ENCODE results near the gene RPL13. TPM values are rescaled to one million over a fixed set of nuclear protein-coding genes. Genes with fewer than 3 reads are reported as not detected.

Gene RPL13
- total RNA-seq, 2 experiments from 2014 or later = 4,971 to 5,051 TPM

DNA sequence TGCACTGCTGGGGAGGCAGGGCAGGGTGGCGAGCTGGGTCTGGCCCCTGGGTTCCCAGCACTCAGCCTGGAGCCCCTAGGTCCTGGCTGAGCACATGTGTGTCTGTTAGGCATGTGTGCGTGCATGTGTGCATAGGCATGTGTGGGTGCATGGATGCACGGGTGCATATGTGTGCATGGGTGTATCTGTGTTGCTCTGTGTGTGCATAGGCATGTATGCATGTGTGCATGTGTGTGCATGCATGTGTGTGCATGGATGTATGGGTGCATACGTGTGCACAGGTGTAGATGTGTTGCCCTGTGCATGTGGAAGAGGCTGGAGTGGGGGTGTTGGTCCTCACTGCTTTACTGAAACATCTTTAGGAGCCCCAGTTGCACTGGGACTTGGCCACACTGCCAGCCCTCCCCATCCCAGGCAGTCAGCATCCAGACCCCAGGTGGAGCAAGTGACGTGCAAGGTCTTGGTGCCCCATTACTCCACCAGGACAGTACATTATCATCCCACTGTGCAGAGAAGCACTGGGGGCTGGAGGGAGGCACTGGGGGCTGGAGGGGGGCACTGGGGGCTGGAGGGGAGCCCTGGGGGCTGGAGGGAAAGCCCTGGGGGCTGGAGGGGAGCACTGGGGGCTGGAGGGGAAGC, 42.6 kb downstream of the RPL13 start:
- H3K4me1 ChIP-seq (ENCODE audit: insufficient read depth, low read length) = peaks cover 21% of the 10 kb centered on the region
- ATAC-seq (ENCODE audit: poor library complexity) = no peak
- no peak overlapping the region for H3K27ac Mint-ChIP-seq
- H3K36me3 Mint-ChIP-seq (ENCODE audit: low read depth) = no peaks in the 10 kb centered on the region
- DNase-seq = no peak
- TF ChIP-seq, protein P1, sequence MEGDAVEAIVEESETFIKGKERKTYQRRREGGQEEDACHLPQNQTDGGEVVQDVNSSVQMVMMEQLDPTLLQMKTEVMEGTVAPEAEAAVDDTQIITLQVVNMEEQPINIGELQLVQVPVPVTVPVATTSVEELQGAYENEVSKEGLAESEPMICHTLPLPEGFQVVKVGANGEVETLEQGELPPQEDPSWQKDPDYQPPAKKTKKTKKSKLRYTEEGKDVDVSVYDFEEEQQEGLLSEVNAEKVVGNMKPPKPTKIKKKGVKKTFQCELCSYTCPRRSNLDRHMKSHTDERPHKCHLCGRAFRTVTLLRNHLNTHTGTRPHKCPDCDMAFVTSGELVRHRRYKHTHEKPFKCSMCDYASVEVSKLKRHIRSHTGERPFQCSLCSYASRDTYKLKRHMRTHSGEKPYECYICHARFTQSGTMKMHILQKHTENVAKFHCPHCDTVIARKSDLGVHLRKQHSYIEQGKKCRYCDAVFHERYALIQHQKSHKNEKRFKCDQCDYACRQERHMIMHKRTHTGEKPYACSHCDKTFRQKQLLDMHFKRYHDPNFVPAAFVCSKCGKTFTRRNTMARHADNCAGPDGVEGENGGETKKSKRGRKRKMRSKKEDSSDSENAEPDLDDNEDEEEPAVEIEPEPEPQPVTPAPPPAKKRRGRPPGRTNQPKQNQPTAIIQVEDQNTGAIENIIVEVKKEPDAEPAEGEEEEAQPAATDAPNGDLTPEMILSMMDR (IDR thresholded peaks at IDR 0.05) = no peak
- H3K9me3 ChIP-seq (ENCODE audit: control insufficient read depth in 1 of 2, insufficient read depth in 1 of 2, low read length in 2 of 2) = no peaks in the 10 kb centered on the region
- no peaks in the 10 kb centered on the region for H3K27me3 Mint-ChIP-seq
- H3K36me3 ChIP-seq (ENCODE audit: insufficient read depth, low read length) = no peaks in the 10 kb centered on the region
- H3K27ac ChIP-seq (ENCODE audit: low read depth in 1 of 2, low read length in 2 of 2) = no peak overlapping the region
- POLR2A ChIA-PET = no interaction called here
- no peaks in the 10 kb centered on the region for H3K9me3 Mint-ChIP-seq
- no peak overlapping the region for H3K4me3 Mint-ChIP-seq
- intact Hi-C loops (cut with DNase I, micrococcal nuclease) = no loop called here
- no peak overlapping the region for H3K4me3 ChIP-seq (ENCODE audit: low read length)
- peaks cover 12% of the 10 kb centered on the region for H3K4me1 Mint-ChIP-seq (ENCODE audit: low read depth)
- CTCF ChIA-PET = no interaction called here
- H3K27me3 ChIP-seq (ENCODE audit: control insufficient read depth in 1 of 2, insufficient read depth in 2 of 2, low read length in 2 of 2) = no peaks in the 10 kb centered on the region

DNA sequence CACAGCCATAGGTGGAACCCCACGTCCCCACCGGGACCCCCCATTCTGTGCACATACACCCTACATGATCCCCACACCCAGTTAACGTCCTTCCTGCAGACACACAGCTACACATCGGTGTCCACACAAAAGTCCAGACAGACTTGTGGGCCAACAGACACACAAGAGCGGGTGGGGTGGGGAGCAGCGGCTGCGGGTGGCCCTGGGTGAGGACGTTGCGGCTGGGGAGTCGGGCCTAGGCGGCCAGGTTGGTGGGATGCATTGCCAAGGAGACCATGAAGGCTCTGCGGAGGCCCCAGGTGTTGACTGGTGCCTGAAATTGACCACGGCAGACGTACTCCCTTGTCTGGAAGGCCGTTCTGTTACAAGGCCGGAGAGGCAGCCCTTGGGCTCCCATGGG, 44.3 kb downstream of the RPL13 start:
- CTCF ChIA-PET = no interaction called here
- H3K27me3 ChIP-seq (ENCODE audit: control insufficient read depth in 1 of 2, insufficient read depth in 2 of 2, low read length in 2 of 2) = no peaks in the 10 kb centered on the region
- no peaks in the 10 kb centered on the region for H3K9me3 Mint-ChIP-seq

DNA sequence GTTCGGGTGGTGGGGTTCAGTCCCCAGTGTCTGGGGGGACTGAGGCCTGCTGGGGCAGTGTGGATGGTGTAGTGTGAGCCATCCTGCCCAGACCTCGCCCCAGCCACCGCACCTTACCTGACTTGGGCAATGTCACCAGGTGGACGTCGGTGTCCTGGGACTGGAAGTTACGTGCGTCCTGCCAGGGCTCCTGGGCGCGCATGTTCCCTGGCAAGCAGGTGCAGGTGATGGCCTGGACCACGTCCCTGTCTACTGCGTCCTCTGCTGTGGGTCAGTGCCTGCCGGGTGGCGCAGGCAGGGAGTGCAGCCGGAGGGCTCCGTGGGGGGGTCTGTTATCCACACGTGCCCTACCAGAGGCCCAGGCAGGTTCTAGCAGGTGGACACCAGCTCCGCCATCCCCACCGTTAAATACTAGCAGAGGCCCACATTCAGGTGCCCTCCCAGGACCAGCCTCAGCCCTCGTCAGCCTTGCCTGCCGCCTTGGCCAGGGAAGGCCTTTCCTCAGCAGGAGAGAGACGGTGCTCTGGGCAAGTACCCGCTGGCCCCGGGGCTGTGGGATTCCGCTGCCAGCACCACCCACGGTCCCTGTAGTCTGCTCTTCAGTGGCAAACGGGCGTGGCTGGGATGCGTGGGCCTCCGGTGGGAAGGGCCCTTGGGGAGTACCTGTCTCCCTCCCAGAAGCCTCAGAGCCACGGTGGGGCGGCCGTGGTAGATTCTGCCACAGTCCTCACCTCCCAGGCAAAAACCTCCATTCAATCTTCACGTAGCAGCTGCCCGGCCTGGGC, 44.9 kb downstream of the RPL13 start:
- no peaks in the 10 kb centered on the region for H3K36me3 ChIP-seq (ENCODE audit: insufficient read depth, low read length)
- Mint-ChIP-seq H3K27ac (no peak overlapping the region), H3K36me3 (ENCODE audit: low read depth) (no peaks in the 10 kb centered on the region), H3K9me3 (no peaks in the 10 kb centered on the region), H3K27me3 (no peaks in the 10 kb centered on the region), H3K4me3 (no peak overlapping the region), H3K4me1 (ENCODE audit: low read depth) (peaks cover 12% of the 10 kb centered on the region)
- no peak overlapping the region for H3K4me3 ChIP-seq (ENCODE audit: low read length)
- ChIA-PET CTCF (no interaction called here), POLR2A (no interaction called here)
- no peak overlapping the region for H3K27ac ChIP-seq (ENCODE audit: low read depth in 1 of 2, low read length in 2 of 2)
- ATAC-seq (ENCODE audit: poor library complexity) (no peak), DNase-seq (no peak)
- no peaks in the 10 kb centered on the region for H3K9me3 ChIP-seq (ENCODE audit: control insufficient read depth in 1 of 2, insufficient read depth in 1 of 2, low read length in 2 of 2)
- H3K27me3 ChIP-seq (ENCODE audit: control insufficient read depth in 1 of 2, insufficient read depth in 2 of 2, low read length in 2 of 2) = no peaks in the 10 kb centered on the region
- intact Hi-C loops (cut with DNase I, micrococcal nuclease) = no loop called here
- H3K4me1 ChIP-seq (ENCODE audit: insufficient read depth, low read length) = peaks cover 14% of the 10 kb centered on the region
- TF ChIP-seq, protein P1 (IDR thresholded peaks at IDR 0.05) = no peak

More for the DNA sequence above, 44.3 kb downstream of the RPL13 start:
- ATAC-seq (ENCODE audit: poor library complexity) (no peak), DNase-seq (no peak)
- no peak overlapping the region for H3K27ac Mint-ChIP-seq
- intact Hi-C loops (cut with DNase I, micrococcal nuclease) = no loop called here
- H3K9me3 ChIP-seq (ENCODE audit: control insufficient read depth in 1 of 2, insufficient read depth in 1 of 2, low read length in 2 of 2) = no peaks in the 10 kb centered on the region
- H3K4me3 Mint-ChIP-seq = no peak overlapping the region
- no peaks in the 10 kb centered on the region for H3K27me3 Mint-ChIP-seq
- POLR2A ChIA-PET = no interaction called here
- no peak overlapping the region for H3K27ac ChIP-seq (ENCODE audit: low read depth in 1 of 2, low read length in 2 of 2)
- H3K4me1 Mint-ChIP-seq (ENCODE audit: low read depth) = peaks cover 12% of the 10 kb centered on the region
- H3K36me3 Mint-ChIP-seq (ENCODE audit: low read depth) = no peaks in the 10 kb centered on the region
- no peaks in the 10 kb centered on the region for H3K36me3 ChIP-seq (ENCODE audit: insufficient read depth, low read length)
- peaks cover 14% of the 10 kb centered on the region for H3K4me1 ChIP-seq (ENCODE audit: insufficient read depth, low read length)
- TF ChIP-seq, protein P1 (IDR thresholded peaks at IDR 0.05) = no peak
- no peak overlapping the region for H3K4me3 ChIP-seq (ENCODE audit: low read length)
